Osteocyte (in vitro differentiated cells): ENCODE measurements around the gene HVCN1. TPM values are rescaled to one million over a fixed set of nuclear protein-coding genes. Genes with fewer than 3 reads are reported as not detected.
A peak's percentile ranks its signal among the peaks of the same experiment; 100 is the strongest.

ENCODE experiments used
- DNase-seq: peaks from one replicate; pipeline ENCODE4 v3.0.0; 2021; ENCODE audit warnings: mixed read lengths; ENCODE audit not compliant: unreplicated experiment; ENCODE audit errors: extremely low spot score
- H3K27ac Mint-ChIP-seq: one replicate; pipeline ENCODE4 v1.8.0; 2021; ENCODE audit warnings: mild to moderate bottlenecking, mixed read lengths; ENCODE audit not compliant: unreplicated experiment
- H3K27me3 Mint-ChIP-seq: one replicate; pipeline ENCODE4 v1.8.0; 2021; ENCODE audit warnings: mixed read lengths; ENCODE audit not compliant: unreplicated experiment
- H3K36me3 Mint-ChIP-seq: one replicate; pipeline ENCODE4 v1.8.0; 2021; ENCODE audit warnings: mixed read lengths; ENCODE audit not compliant: unreplicated experiment
- H3K4me1 Mint-ChIP-seq: one replicate; pipeline ENCODE4 v1.8.0; 2021; ENCODE audit warnings: mixed read lengths; ENCODE audit not compliant: unreplicated experiment
- H3K4me3 Mint-ChIP-seq: one replicate; pipeline ENCODE4 v1.8.0; 2021; ENCODE audit warnings: mild to moderate bottlenecking, moderate library complexity, mixed read lengths; ENCODE audit not compliant: unreplicated experiment
- H3K9me3 Mint-ChIP-seq: one replicate; pipeline ENCODE4 v1.8.0; 2021; ENCODE audit warnings: mixed read lengths; ENCODE audit not compliant: unreplicated experiment
- CTCF ChIP-seq: fragments of 200-600 bp; sonication (generic); IDR thresholded peaks from 2 replicates; pipeline ENCODE4 v1.5.0; 2021; ENCODE audit warnings: antibody characterized with exemption, mild to moderate bottlenecking, moderate library complexity
- total RNA-seq: library from RNA; stranded (reverse); gene quantifications from 2 replicates; pipeline ENCODE4 v1.2.1, GENCODE V29; 2021

Gene HVCN1
- total RNA-seq, 1 donor from 2014 or later, result 0.94 TPM

GRCh38 chr12:110637869-110638441 is 51.0 kb downstream of the HVCN1 start:
- Mint-ChIP-seq H3K27me3 (no peaks in the 10 kb centered on the region), H3K36me3 (peaks cover 7% of the 10 kb centered on the region), H3K9me3 (no peaks in the 10 kb centered on the region), H3K4me1 (peaks cover 36% of the 10 kb centered on the region), H3K4me3 (no peak overlapping the region), H3K27ac (peak overlapping the region; percentile 65)
- DNase-seq, result no peak
- no peak for TF ChIP-seq CTCF

DNA sequence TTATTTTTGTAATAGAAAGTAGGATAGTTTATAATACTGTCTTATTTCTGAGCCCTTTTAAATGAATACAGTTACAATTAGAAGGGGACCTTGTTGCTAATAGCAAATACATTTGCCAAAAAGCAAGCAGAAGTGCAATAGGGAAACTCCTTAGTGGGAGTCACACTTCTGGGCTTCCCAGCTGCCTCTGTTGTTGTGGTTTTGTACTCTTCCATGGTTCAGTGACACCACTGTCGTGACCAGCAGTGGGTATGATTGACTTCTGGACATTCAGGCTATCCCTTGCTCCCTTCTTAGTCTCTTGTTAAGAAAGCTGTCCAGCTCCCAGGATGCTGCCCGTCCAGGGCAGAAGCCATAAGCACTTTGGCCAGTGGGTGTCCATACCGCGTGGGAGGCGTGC is 52.4 kb downstream of the HVCN1 start:
- Mint-ChIP-seq H3K36me3 (peaks cover 7% of the 10 kb centered on the region), H3K27ac (no peak overlapping the region), H3K4me1 (peaks cover 28% of the 10 kb centered on the region), H3K27me3 (no peaks in the 10 kb centered on the region), H3K4me3 (no peak overlapping the region), H3K9me3 (no peaks in the 10 kb centered on the region)
- no peak for TF ChIP-seq CTCF
- no peak for DNase-seq

- Mint-ChIP-seq H3K4me3 (no peak overlapping the region), H3K27ac (no peak overlapping the region)
These were observed 53.9 kb downstream of the HVCN1 start for GRCh38 chr12:110635055-110635454.

GRCh38 chr12:110627500-110628195 is 61.3 kb downstream of the HVCN1 start:
- H3K4me3 Mint-ChIP-seq, result no peak overlapping the region
- H3K4me1 Mint-ChIP-seq, result peaks cover 3% of the 10 kb centered on the region
- no peak for DNase-seq
- H3K36me3 Mint-ChIP-seq, result peaks cover 21% of the 10 kb centered on the region
- TF ChIP-seq CTCF, result no peak
- H3K9me3 Mint-ChIP-seq, result no peaks in the 10 kb centered on the region
- H3K27me3 Mint-ChIP-seq, result no peaks in the 10 kb centered on the region
- no peak overlapping the region for H3K27ac Mint-ChIP-seq

More at GRCh38 chr12:110635055-110635454, 53.9 kb downstream of the HVCN1 start:
- no peak for DNase-seq
- Mint-ChIP-seq H3K4me1 (peaks cover 13% of the 10 kb centered on the region), H3K27me3 (no peaks in the 10 kb centered on the region), H3K36me3 (peaks cover 7% of the 10 kb centered on the region), H3K9me3 (no peaks in the 10 kb centered on the region)
- no peak for TF ChIP-seq CTCF

- Mint-ChIP-seq H3K4me1 (peaks cover 3% of the 10 kb centered on the region), H3K36me3 (peaks cover 5% of the 10 kb centered on the region)
These were observed 66.3 kb downstream of the HVCN1 start for GRCh38 chr12:110622582-110622981.

More at GRCh38 chr12:110622582-110622981, 66.3 kb downstream of the HVCN1 start:
- no peak for TF ChIP-seq CTCF
- Mint-ChIP-seq H3K9me3 (no peaks in the 10 kb centered on the region), H3K27me3 (no peaks in the 10 kb centered on the region), H3K4me3 (no peak overlapping the region), H3K27ac (no peak overlapping the region)
- no peak for DNase-seq
